Neural cell (in vitro differentiated cells): ENCODE data around the gene FHIT.

ENCODE experiments used
- EP300 ChIP-seq: fragments of 450-650 bp; conservative IDR thresholded peaks from 2 replicates; pipeline ENCODE4 v1.6.1; 2014; ENCODE audit warnings: antibody characterized with exemption, mild to moderate bottlenecking, moderate library complexity; ENCODE audit not compliant: poor library complexity, severe bottlenecking
- POLR2AphosphoS5 ChIP-seq: IDR thresholded peaks from 2 replicates; pipeline ENCODE4 v1.6.1; 2012
- RAD21 ChIP-seq: fragments of 450-650 bp; conservative IDR thresholded peaks from 2 replicates; pipeline ENCODE4 v1.6.1; 2014; ENCODE audit warnings: antibody characterized with exemption, mild to moderate bottlenecking, moderate library complexity
- SMC3 ChIP-seq: fragments of 450-650 bp; conservative IDR thresholded peaks from 2 replicates; pipeline ENCODE4 v1.6.1; 2014; ENCODE audit warnings: antibody characterized with exemption, mild to moderate bottlenecking, moderate library complexity; ENCODE audit not compliant: poor library complexity
- TF ChIP-seq, protein P1 (sequence below): fragments of 450-650 bp; IDR thresholded peaks from 2 replicates; pipeline ENCODE4 v1.5.1; 2014; ENCODE audit warnings: antibody characterized with exemption, mild to moderate bottlenecking, moderate library complexity; ENCODE audit not compliant: poor library complexity, severe bottlenecking
- TF ChIP-seq, protein P2 (sequence below): IDR thresholded peaks from 2 replicates; pipeline ENCODE4 v1.6.1; 2012; ENCODE audit warnings: borderline replicate concordance

DNA sequence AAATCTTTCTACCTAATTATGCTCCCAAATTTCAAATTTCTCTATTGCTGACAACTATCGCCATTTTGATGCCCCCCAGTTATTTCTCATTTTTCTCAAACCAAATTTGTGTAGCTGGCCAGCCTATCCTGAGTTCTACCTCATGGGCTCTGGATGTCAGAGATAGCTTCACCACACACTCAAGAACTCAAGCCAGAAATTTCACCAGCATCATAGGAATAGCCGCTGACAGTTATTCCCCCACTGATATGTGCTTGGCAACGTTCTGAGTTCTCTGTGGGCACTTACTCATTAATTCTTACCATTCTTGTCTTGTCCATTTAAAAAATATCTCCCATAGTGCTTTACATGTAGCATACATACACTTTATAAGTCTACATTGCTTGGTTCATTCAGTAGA lies 264.7 kb downstream of the FHIT start:
- TF ChIP-seq, protein P1, sequence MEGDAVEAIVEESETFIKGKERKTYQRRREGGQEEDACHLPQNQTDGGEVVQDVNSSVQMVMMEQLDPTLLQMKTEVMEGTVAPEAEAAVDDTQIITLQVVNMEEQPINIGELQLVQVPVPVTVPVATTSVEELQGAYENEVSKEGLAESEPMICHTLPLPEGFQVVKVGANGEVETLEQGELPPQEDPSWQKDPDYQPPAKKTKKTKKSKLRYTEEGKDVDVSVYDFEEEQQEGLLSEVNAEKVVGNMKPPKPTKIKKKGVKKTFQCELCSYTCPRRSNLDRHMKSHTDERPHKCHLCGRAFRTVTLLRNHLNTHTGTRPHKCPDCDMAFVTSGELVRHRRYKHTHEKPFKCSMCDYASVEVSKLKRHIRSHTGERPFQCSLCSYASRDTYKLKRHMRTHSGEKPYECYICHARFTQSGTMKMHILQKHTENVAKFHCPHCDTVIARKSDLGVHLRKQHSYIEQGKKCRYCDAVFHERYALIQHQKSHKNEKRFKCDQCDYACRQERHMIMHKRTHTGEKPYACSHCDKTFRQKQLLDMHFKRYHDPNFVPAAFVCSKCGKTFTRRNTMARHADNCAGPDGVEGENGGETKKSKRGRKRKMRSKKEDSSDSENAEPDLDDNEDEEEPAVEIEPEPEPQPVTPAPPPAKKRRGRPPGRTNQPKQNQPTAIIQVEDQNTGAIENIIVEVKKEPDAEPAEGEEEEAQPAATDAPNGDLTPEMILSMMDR = no peak
- no peak for TF ChIP-seq POLR2AphosphoS5
- TF ChIP-seq, protein P2, sequence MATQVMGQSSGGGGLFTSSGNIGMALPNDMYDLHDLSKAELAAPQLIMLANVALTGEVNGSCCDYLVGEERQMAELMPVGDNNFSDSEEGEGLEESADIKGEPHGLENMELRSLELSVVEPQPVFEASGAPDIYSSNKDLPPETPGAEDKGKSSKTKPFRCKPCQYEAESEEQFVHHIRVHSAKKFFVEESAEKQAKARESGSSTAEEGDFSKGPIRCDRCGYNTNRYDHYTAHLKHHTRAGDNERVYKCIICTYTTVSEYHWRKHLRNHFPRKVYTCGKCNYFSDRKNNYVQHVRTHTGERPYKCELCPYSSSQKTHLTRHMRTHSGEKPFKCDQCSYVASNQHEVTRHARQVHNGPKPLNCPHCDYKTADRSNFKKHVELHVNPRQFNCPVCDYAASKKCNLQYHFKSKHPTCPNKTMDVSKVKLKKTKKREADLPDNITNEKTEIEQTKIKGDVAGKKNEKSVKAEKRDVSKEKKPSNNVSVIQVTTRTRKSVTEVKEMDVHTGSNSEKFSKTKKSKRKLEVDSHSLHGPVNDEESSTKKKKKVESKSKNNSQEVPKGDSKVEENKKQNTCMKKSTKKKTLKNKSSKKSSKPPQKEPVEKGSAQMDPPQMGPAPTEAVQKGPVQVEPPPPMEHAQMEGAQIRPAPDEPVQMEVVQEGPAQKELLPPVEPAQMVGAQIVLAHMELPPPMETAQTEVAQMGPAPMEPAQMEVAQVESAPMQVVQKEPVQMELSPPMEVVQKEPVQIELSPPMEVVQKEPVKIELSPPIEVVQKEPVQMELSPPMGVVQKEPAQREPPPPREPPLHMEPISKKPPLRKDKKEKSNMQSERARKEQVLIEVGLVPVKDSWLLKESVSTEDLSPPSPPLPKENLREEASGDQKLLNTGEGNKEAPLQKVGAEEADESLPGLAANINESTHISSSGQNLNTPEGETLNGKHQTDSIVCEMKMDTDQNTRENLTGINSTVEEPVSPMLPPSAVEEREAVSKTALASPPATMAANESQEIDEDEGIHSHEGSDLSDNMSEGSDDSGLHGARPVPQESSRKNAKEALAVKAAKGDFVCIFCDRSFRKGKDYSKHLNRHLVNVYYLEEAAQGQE = no peak
- no peak for TF ChIP-seq SMC3
- no peak for TF ChIP-seq EP300
- TF ChIP-seq RAD21 = no peak
